Lower lobe of right lung (tissue), 2 donors: ENCODE measurements around the gene LPGAT1. TPM values are rescaled to one million over a fixed set of nuclear protein-coding genes. Genes with fewer than 3 reads are reported as not detected.
"Not testable (repeated sequence)": the region's sequence is repeated elsewhere in the genome, so short reads cannot be mapped to it uniquely, and the experiment has no call there.

ENCODE experiments used
- ATAC-seq, 2 donors: fragments of 200-7000 bp; cut with Tn5 transposase; one replicate each; pipeline ENCODE4 v1.9.1; 2020 to 2022; ENCODE audit warnings: mild to moderate bottlenecking in 2 of 2, moderate library complexity in 2 of 2
- DNase-seq: peaks from one replicate; pipeline ENCODE4 v3.0.0-alpha.2; 2020
- H3K27ac ChIP-seq: fragments of 200-600 bp; one replicate; pipeline ENCODE4 v1.8.0; 2022
- H3K27me3 ChIP-seq: fragments of 200-600 bp; one replicate; pipeline ENCODE4 v1.8.0; 2022; ENCODE audit warnings: low read depth
- H3K36me3 ChIP-seq: fragments of 200-600 bp; one replicate; pipeline ENCODE4 v1.8.0; 2022; ENCODE audit warnings: mild to moderate bottlenecking
- H3K4me1 ChIP-seq: fragments of 200-600 bp; one replicate; pipeline ENCODE4 v1.8.0; 2022
- H3K4me3 ChIP-seq: fragments of 200-600 bp; one replicate; pipeline ENCODE4 v1.8.0; 2022; ENCODE audit warnings: mild to moderate bottlenecking
- H3K9me3 ChIP-seq: fragments of 200-600 bp; one replicate; pipeline ENCODE4 v1.8.0; 2022
- CTCF ChIP-seq: fragments of 200-600 bp; IDR thresholded peaks from one replicate; pipeline ENCODE4 v1.8.0; 2022; ENCODE audit warnings: antibody characterized with exemption, mild to moderate bottlenecking
- intact Hi-C: fragments of 100-400 bp; cut with DNase I; formaldehyde crosslinking; loops from one replicate; pipeline ENCODE4 v1.11.0; 2022
- long read RNA-seq: library from polyadenylated mRNA; unstranded; transcript quantifications from one replicate; pipeline ENCODE4 v2.0.0, GENCODE V29; 2021
- total RNA-seq: library from RNA; stranded (reverse); fragmentation: NEBNext Ultra II Directional; extraction: Animal tissue kit (Norgen Biotek cat#: 25700); gene quantifications from one replicate; pipeline ENCODE4 v1.2.1, GENCODE V29; 2021
- donor health status: DM: no; HTN: yes; CAD: no; lungs with severe emphysema.

The LPGAT1 gene
- total RNA-seq: 34.9 TPM
- long read RNA-seq, full-length matches to known transcripts: 1 of 29 reads
- long read RNA-seq, partial matches to known transcripts: 15 of 29 reads
- long read RNA-seq, other reads (novel, unspliced or antisense): 13 of 29 reads

DNA sequence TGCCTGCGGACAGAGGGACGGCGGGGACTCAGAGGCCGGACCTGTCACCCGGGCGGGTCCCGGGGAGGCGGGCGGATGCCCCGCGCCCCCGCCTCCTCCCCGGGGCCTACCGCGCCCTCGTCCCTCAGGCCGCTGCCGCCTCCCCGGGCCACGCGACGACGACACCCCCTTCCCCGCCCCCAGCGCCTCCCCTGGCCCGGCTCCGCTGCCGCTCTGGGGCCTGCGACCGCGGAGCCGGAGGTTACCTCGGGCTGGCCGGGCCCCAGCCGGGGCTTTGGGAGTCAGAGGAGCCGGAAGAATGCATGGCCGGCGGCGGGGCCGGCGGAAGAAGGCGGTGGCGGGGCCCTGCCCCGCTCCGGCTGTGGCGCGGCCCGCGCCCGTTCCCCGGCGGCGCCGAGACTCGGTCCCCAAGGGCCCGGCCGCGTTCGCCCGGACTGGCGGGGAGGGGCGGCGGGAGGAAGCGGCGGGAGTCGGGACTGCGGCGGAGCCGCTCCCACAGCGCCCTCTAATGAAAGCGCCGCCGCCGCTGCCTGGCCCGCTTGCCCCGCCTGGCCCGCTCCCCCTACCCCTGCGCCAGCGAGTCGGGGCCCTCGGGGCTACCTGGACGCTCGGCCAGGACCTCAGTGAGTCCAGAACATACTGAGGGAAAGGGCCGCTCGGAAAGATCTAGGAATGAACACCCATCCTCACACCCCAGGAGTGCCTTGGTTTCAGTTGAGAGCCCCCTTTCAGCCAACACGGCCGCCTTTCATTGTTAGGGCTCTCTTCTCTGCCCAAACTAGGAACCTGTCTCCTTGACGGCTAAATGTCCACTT is at the start of gene LPGAT1:
LPGAT1 (minus strand) TSS at position 436 of the 815 bp plus-strand sequence. CDS start 1,467 bp downstream, outside the sequence.
- no peaks in the 10 kb centered on the region for H3K9me3 ChIP-seq
- peak within 1 kb of the TSS; percentile 89 for H3K27ac ChIP-seq
- H3K36me3 ChIP-seq: no peaks in the 10 kb centered on the region
- peak; percentile 66 for TF ChIP-seq CTCF
- H3K4me1 ChIP-seq: peaks cover 25% of the 10 kb centered on the region
- DNase-seq (peak; percentile 89), ATAC-seq (peak; percentile 96 to 98)
- no peaks in the 10 kb centered on the region for H3K27me3 ChIP-seq
- intact Hi-C loops: no loop called here
- peak within 1 kb of the TSS; percentile 70 for H3K4me3 ChIP-seq

DNA sequence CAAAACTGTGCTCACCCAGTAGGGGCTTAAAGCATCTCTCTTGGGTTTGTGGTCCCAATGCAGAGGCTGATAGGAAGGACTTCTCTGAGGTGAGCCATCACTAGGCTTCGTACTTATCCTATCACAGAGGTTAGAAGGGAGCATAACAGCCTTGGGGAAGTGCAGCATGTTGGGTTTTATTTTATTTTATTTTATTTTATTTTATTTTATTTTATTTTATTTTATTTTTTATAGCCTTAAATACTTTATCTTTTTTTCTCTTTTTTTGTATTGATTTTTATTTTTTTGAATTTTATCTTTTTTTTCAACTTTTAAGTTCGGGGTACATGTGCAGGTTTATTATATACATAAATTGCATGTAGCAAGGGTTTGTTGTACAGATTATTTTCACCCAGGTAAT is 48.9 kb upstream of the LPGAT1 start:
- Histone ChIP-seq H3K27me3 (no peaks in the 10 kb centered on the region), H3K36me3 (no peaks in the 10 kb centered on the region), H3K27ac (no peak overlapping the region), H3K4me3 (no peak overlapping the region), H3K4me1 (no peaks in the 10 kb centered on the region), H3K9me3 (peaks cover 7% of the 10 kb centered on the region)
- intact Hi-C loops: no loop called here
- ATAC-seq (no peak), DNase-seq (no peak)
- TF ChIP-seq CTCF: no peak

DNA sequence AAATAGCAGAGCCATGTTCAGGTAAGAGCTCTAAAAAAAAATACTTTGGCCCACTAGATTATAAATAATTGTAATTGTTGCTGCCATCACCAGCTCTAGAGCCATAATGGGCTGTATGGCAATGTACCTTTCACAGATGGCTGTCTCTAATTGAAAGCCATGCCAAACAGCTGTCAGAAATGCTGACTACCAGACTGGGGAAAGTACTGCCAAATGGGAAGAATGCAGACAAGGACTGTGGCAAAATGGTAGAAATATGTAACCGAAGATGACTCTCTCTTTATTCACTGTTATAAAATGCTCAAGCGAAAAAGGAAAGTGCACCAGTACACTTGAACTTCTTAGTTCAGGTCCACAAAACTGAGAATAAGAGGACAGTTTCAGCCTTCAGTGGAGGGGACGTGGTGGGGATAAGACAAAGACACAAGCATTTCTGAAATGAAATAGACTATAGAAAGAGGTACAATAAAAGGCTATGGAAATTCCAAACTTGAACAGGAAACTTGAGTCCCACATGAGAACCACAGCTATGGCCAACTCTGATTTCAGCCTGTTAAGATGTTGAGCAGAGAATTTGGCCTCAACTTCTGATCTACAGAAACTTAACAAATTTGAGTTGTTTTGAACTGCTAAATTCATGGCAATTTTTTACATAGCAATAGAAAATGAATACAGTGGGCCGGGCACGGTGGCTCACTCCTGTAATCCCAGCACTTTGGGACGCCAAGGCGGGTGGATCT is 46.5 kb upstream of the LPGAT1 start:
- Histone ChIP-seq H3K27ac (no peak overlapping the region), H3K4me1 (no peaks in the 10 kb centered on the region), H3K4me3 (no peak overlapping the region), H3K36me3 (no peaks in the 10 kb centered on the region), H3K27me3 (no peaks in the 10 kb centered on the region), H3K9me3 (peaks cover 7% of the 10 kb centered on the region)
- intact Hi-C loops: no loop called here
- DNase-seq (no peak), ATAC-seq (no peak)
- no peak for TF ChIP-seq CTCF

GRCh38 chr1:211875541-211875940 is 45.0 kb upstream of the LPGAT1 start:
- TF ChIP-seq CTCF: no peak
- no peak for DNase-seq
- Histone ChIP-seq H3K4me3 (no peak overlapping the region), H3K4me1 (no peaks in the 10 kb centered on the region), H3K9me3 (no peaks in the 10 kb centered on the region), H3K27ac (no peak overlapping the region), H3K27me3 (no peaks in the 10 kb centered on the region), H3K36me3 (no peaks in the 10 kb centered on the region)
- intact Hi-C loops: no loop called here
- no peak for ATAC-seq

DNA sequence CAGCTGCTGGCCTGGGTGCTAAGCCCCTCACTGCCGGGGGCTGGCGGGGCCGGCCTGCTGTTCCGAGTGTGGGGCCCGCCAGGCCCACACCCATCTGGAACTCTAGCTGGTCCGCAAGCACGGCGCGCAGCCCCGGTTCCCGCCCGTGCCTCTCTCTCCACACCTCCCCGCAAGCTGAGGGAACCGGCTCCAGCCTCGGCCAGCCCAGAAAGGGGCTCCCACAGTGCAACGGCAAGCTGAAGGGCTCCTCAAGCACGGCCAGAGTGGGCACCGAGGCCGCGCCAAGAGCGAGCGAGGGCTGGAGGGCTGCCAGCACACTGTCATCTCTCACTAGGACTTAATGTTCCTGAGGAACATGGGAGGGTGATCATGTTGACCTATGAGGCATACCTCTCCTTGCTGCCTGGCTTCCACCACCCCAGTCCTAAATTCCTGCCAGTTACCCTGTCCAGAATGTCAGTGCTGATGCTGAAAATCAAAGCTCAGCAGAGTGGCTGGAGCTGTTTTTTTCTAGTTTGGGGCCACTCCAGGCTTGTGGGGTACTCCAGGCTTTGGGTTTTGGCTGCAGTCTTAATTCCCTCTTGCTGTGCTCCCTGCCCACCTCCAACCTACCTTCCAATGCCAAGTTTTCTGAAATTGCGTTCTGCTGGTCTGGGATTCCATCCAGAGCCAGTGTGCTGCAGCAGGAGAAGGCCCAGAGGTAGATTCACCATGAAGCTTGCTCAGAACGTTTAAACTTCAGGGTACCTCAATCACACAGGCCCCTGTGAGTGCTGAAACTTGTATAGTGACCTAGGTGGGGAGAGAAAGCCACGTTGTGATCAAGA is 44.2 kb upstream of the LPGAT1 start:
- no peaks in the 10 kb centered on the region for H3K4me1 ChIP-seq
- no peaks in the 10 kb centered on the region for H3K9me3 ChIP-seq
- intact Hi-C loops: no loop called here
- no peak for TF ChIP-seq CTCF
- no peak overlapping the region for H3K4me3 ChIP-seq
- no peaks in the 10 kb centered on the region for H3K27me3 ChIP-seq
- no peaks in the 10 kb centered on the region for H3K36me3 ChIP-seq
- peak in 1 of 2 donors; percentile 60 for ATAC-seq
- no peak overlapping the region for H3K27ac ChIP-seq
- peak; percentile 49 for DNase-seq

DNA sequence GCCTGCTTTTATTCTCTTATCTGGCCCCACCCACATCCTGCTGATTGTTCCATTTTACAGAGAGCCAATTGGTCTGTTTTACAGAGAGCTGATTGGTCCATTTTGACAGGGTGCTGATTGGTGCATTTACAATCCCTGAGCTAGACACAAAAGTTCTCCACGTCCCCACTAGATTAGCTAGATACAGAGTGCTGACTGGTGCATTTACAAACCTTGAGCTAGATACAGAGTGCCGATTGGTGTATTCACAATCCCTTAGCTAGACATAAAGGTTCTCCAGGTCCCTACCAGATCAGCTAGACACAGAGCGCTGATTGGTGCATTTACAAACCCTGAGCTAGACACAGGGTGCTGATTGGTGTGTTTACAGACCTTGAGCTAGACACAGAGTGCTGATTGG is 43.2 kb upstream of the LPGAT1 start:
- intact Hi-C loops, H3K4me1 ChIP-seq, ATAC-seq, H3K9me3 ChIP-seq, H3K27me3 ChIP-seq, H3K4me3 ChIP-seq, H3K27ac ChIP-seq, H3K36me3 ChIP-seq, DNase-seq: not testable (repeated sequence)
